Small intestine (tissue), 16 donors: ENCODE results near the gene FAM204A. TPM values are rescaled to one million over a fixed set of nuclear protein-coding genes. Genes with fewer than 3 reads are reported as not detected.

Source experiments
- DNase-seq, 2 donors: peaks; one replicate each; pipeline versions ENCODE4 v3.0.0 to v3.0.0-alpha.2; 2013
- FAIRE-seq: peaks from 2 replicates; lab custom pipeline; 2012; peaks lifted over from hg19 to GRCh38; lab: Jason Lieb, UNC
- H3K27ac ChIP-seq, 3 donors: one replicate each; pipeline ENCODE4 v1.5.1; 2013; ENCODE audit warnings: low read length in 2 of 3, mild to moderate bottlenecking in 2 of 3, control low read depth in 1 of 3, inconsistent platforms in 1 of 3, low read depth in 1 of 3, moderate library complexity in 1 of 3
- H3K27me3 ChIP-seq, 3 donors: one replicate each; pipeline ENCODE4 v1.6.1; 2013; ENCODE audit warnings: low read length in 3 of 3, inconsistent platforms in 1 of 3; ENCODE audit not compliant: control insufficient read depth in 3 of 3, insufficient read depth in 3 of 3
- H3K36me3 ChIP-seq, 3 donors: one replicate each; pipeline ENCODE4 v1.6.1; 2013; ENCODE audit warnings: low read length in 3 of 3, inconsistent platforms in 1 of 3, low read depth in 1 of 3, mild to moderate bottlenecking in 1 of 3, moderate library complexity in 1 of 3; ENCODE audit not compliant: control insufficient read depth in 3 of 3, insufficient read depth in 2 of 3
- H3K4me1 ChIP-seq, 3 donors: one replicate each; pipeline ENCODE4 v1.6.1; 2013; ENCODE audit warnings: low read length in 2 of 3, inconsistent platforms in 1 of 3, low read depth in 1 of 3, mild to moderate bottlenecking in 1 of 3, moderate library complexity in 1 of 3; ENCODE audit not compliant: control insufficient read depth in 3 of 3, insufficient read depth in 2 of 3
- H3K4me3 ChIP-seq, 3 donors: one replicate each; pipeline ENCODE4 v1.5.1; 2013; ENCODE audit warnings: low read length in 3 of 3, control low read depth in 1 of 3, inconsistent platforms in 1 of 3, low read depth in 1 of 3, mild to moderate bottlenecking in 1 of 3, moderate library complexity in 1 of 3
- H3K9me3 ChIP-seq, 2 donors: one replicate each; pipeline ENCODE4 v1.6.1; 2013; ENCODE audit warnings: low read depth in 1 of 2, low read length in 1 of 2; ENCODE audit not compliant: control insufficient read depth in 2 of 2, insufficient read depth in 1 of 2
- WGBS, 3 donors: extraction: QIAGEN DNeasy Blood & Tissue Kit; methylation state at CpG; one replicate each; pipeline ENCODE4 v1.1.7; 2013; 5-methylcytosine and 5-hydroxymethylcytosine counted together
- long read RNA-seq, 10 donors: transcript quantifications; one replicate each; lab custom pipeline, GENCODE V29; 2026
- polyA plus RNA-seq, 4 donors: library from polyadenylated mRNA; stranded (reverse) in 3 of 4; unstranded in 1 of 4; fragments of 200-250 nt in 3 of 4; fragments of 120-200 nt in 1 of 4; gene quantifications; one replicate each; pipeline versions ENCODE4 v1.2.1 to v1.2.3, GENCODE V29; 2013
- donor health status: healthy with polysubstance abuse.
- donor health status: control.
- donor health status: control.
- donor health status: Bipolar disorder and iron deficiency.
- donor health status: healthy.

Gene FAM204A
- polyA plus RNA-seq: 10 to 100 TPM; 32.9 to 54.0 (median 49.3) TPM
- long read RNA-seq, donor 1, full-length matches to known transcripts: 29 of 41 reads
- long read RNA-seq, donor 1, partial matches to known transcripts: 12 of 41 reads
- long read RNA-seq, donor 1, other reads (novel, unspliced or antisense): 0 of 41 reads
- long read RNA-seq, donor 2, full-length matches to known transcripts: 10 of 10 reads
- long read RNA-seq, donor 2, partial matches to known transcripts: 0 of 10 reads
- long read RNA-seq, donor 2, other reads (novel, unspliced or antisense): 0 of 10 reads
- long read RNA-seq, donor 3, full-length matches to known transcripts: 11 of 11 reads
- long read RNA-seq, donor 3, partial matches to known transcripts: 0 of 11 reads
- long read RNA-seq, donor 3, other reads (novel, unspliced or antisense): 0 of 11 reads
- long read RNA-seq, donor 4, partial matches to known transcripts: 0 of 1 reads
- long read RNA-seq, donor 4, other reads (novel, unspliced or antisense): 0 of 1 reads
- long read RNA-seq, donor 5, full-length matches to known transcripts: 4 of 4 reads
- long read RNA-seq, donor 5, partial matches to known transcripts: 0 of 4 reads
- long read RNA-seq, donor 5, other reads (novel, unspliced or antisense): 0 of 4 reads
- long read RNA-seq, donor 6, full-length matches to known transcripts: 7 of 7 reads
- long read RNA-seq, donor 6, partial matches to known transcripts: 0 of 7 reads
- long read RNA-seq, donor 6, other reads (novel, unspliced or antisense): 0 of 7 reads
- long read RNA-seq, donor 7: 0 reads
- long read RNA-seq, donor 8, full-length matches to known transcripts: 1 of 1 reads
- long read RNA-seq, donor 8, partial matches to known transcripts: 0 of 1 reads
- long read RNA-seq, donor 8, other reads (novel, unspliced or antisense): 0 of 1 reads
- long read RNA-seq, donor 9, full-length matches to known transcripts: 7 of 7 reads
- long read RNA-seq, donor 9, partial matches to known transcripts: 0 of 7 reads
- long read RNA-seq, donor 9, other reads (novel, unspliced or antisense): 0 of 7 reads
- long read RNA-seq, donor 10, full-length matches to known transcripts: 13 of 20 reads
- long read RNA-seq, donor 10, partial matches to known transcripts: 7 of 20 reads
- long read RNA-seq, donor 10, other reads (novel, unspliced or antisense): 0 of 20 reads

DNA sequence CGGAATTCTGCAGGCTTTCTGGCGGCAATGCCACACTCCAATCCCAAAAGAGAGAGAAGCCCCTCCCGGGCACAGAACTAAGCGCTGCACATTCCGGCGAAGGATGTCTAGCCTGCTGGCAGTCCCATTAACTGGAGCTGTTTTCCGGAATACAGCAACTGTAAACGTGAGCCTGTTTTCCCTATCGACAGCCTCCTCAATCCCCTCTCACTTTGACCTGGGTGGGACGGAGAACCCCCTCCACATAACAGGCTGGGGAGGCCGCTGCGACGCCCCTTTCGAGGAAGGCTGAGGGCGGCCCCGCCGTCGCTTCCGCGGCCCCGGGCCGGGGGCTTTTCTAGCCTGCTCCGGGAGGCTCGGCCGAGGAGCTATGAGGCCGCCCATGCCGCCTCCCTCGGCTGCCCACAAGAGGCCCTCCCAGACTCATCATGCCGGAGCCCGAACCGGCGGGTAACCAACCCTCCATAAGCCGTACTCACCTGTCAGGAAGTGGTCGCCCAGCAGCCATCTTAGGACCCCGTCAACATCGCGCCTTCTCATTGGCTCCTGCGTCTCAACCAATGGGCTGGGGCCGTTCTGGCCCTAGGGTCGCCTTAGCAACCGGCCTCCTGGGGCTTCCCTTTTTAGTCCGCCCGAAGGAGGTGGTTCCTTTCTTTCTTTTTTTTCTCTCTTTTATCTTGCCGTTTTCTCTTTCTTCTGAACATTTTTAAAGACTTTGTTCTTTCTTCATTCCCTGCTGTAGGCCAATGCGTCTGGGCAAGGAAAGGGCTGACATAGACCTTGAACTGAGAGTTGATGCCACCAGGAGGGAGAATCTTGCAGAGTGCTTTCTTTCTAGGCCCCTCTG is at the start of gene FAM204A:
Gene FAM204A, minus strand, starts transcription at position 534 of the 847 bp plus-strand sequence. CDS start 5,909 bp downstream, outside the sequence.
- Histone ChIP-seq H3K9me3 (no peaks in the 10 kb centered on the region), H3K27ac (peak within 1 kb of the TSS; percentile 28 to 80 (median 79)), H3K4me3 (peak within 1 kb of the TSS; percentile 66 to 99 (median 69)), H3K36me3 (no peaks in the 10 kb centered on the region), H3K27me3 (no peaks in the 10 kb centered on the region), H3K4me1 (peaks cover 0 to 8% (median 3%) of the 10 kb centered on the region in 3 donors)
- WGBS, 3 donors: 0% methylated on average over 44 to 45 of the region's 45 CpGs
- peak; percentile 19 for FAIRE-seq
- DNase-seq: peak; percentile 94 to 98

DNA sequence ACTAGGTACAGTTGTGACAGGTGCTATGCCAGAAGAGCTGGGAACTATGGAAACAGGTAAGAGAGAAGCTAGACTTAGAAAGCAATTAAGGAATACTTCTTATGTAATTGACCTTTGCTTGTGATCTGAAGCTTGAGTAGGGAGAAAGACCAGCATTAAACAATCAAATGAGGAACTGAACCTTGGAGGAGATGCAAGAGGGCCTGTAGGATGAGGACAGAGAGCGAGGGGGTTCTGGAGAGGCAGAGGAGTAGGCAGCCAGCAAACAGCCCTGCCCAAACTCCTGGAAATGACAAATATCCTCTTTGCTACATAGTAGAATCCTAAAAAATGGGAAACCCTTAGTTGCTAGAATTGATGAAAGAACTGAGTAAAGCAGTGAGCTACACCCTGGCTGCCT is 41.6 kb upstream of the FAM204A start:
- WGBS, 3 donors: 81 to 91% (median 88%) methylated on average over 1 of the region's 1 CpG
- no peak for FAIRE-seq
- Histone ChIP-seq H3K4me3 (no peak overlapping the region), H3K9me3 (peaks cover 0 to 5% of the 10 kb centered on the region in 2 donors), H3K4me1 (no peaks in the 10 kb centered on the region), H3K27me3 (peaks cover 0 to 3% (median 0%) of the 10 kb centered on the region in 3 donors), H3K27ac (no peak overlapping the region), H3K36me3 (no peaks in the 10 kb centered on the region)
- no peak for DNase-seq

DNA sequence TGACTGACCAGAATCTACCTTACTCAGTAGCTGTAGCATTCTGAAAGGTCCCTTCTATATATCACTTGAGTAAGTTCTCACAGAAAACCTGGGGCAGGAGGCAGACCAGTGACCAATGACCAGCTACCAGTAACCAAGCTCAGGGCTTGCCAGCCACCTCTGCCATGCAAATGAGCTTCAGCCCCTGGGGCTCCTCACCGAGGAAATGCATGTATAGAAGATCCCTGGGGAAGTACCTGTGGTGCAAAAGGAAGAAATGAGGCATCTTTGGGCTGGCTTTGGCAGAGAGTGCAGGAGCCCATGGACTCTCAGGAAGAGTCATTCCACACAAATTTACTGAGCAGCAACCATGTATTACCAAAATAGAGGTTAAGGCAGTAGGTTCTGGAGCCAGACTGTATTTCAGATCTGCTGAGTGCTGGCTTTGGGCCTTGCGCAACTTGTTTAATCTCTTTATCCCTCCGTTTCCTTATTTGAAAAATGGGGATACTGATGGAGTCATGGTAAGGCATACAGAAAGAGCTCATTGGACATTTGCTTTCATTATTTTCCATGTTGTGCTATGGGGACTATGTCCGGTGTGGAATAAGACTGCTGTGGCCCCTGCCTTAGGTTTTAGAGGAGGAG is 41.1 kb upstream of the FAM204A start:
- Histone ChIP-seq H3K27me3 (peaks cover 0 to 3% (median 0%) of the 10 kb centered on the region in 3 donors), H3K4me1 (no peaks in the 10 kb centered on the region), H3K36me3 (no peaks in the 10 kb centered on the region), H3K4me3 (no peak overlapping the region), H3K9me3 (peaks cover 0 to 1% of the 10 kb centered on the region in 2 donors), H3K27ac (no peak overlapping the region)
- FAIRE-seq (no peak), DNase-seq (no peak)
- 72 to 79% (median 78%) methylated on average over 4 of the region's 4 CpGs for WGBS, 3 donors

DNA sequence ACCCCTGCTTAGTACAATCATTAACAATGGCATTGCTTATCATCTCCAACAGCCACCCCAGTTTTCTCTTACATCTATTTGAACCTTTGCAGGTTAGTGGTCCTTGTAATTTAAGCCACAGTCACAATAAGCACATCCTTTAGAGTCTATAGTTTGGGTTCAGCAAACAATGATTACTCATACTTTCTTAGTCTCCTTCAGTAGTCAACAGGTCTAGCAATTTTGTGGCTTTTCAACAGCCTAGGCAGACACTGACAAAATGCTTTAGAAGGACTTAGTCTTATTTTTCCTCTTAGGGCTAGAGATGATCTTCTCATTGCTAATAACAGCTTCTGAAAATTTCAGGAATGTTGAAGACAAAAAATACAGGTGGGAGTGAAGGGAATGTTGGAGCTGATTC is 32.3 kb upstream of the FAM204A start:
- no peaks in the 10 kb centered on the region for H3K36me3 ChIP-seq
- H3K27me3 ChIP-seq: peaks cover 0 to 5% (median 3%) of the 10 kb centered on the region in 3 donors
- FAIRE-seq (no peak), DNase-seq (no peak)
- no peaks in the 10 kb centered on the region for H3K4me1 ChIP-seq
- no peak overlapping the region for H3K4me3 ChIP-seq
- H3K9me3 ChIP-seq: no peaks in the 10 kb centered on the region
- no peak overlapping the region for H3K27ac ChIP-seq

DNA sequence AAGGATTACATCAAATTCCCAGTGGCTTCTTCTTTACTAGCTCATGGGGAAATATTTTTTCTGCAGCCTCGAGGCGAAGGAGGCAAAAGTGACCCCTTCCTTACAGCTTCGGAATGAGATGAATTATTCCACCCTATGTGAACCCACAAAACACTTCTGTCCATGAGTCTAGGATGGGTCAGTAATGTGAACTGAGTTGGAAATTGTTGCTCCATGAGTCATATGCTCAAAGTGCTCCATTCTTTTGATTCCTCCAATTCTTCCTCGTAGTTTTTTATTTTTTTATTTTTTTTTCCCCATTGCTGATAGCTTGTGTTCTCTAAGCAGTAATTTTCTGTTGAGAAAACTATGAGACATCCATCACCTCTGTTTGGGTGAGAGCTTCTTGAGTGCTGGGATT is 31.7 kb upstream of the FAM204A start:
- Histone ChIP-seq H3K36me3 (no peaks in the 10 kb centered on the region), H3K27ac (no peak overlapping the region), H3K27me3 (peaks cover 0 to 3% (median 2%) of the 10 kb centered on the region in 3 donors), H3K4me3 (no peak overlapping the region), H3K9me3 (no peaks in the 10 kb centered on the region), H3K4me1 (no peaks in the 10 kb centered on the region)
- 57 to 66% (median 63%) methylated on average over 4 of the region's 4 CpGs for WGBS, 3 donors
- FAIRE-seq: no peak
- DNase-seq: no peak

DNA sequence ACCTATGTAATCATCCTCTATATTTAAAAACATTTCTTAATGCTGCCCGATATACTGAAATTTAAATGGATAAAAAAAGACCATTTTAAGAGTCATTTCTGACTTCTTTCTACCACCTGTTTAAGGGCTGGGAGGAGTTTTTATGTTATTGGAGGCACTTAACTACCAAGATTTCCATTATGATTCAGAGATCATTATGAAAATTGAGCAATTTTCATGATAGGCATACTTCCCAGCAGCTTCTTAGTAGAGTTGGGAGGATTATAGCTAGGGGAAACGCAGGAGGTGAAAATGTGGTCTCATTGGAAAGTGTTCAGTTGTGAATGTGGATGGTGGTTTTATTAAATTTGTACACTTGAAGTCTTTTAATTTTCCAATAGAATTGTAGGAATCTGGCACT is 28.4 kb upstream of the FAM204A start:
- 92 to 95% (median 93%) methylated on average over 2 of the region's 2 CpGs for WGBS, 3 donors
- no peak for FAIRE-seq
- H3K9me3 ChIP-seq: peaks cover 0 to 1% of the 10 kb centered on the region in 2 donors

DNA sequence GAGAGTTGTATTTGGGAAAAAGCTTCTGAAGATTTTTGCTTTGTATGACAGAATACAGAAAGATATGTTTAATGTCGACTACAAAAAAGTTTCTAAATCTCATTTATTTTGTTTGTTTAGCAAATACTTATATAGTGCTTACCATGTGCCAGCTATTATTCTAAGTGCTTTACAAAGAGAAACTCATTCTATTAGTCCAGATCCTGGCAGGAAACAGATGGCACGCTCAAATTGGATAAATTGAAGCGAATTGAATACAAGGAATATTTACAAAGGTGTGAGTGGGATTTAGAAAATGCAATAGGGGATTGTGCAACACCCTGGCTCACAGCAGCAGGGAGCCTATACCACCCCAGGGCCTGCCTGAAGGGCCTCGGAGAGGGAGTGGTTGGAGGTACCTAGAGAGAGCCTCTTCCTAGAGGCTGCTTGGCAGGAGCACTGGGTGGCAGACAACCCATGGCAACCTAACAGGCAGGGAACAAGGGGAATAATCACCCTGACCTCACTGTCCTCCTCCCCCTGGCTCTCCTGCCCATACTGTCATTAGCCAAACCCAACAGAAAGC is 27.6 kb upstream of the FAM204A start:
- WGBS, 3 donors: 67 to 73% (median 72%) methylated on average over 4 of the region's 4 CpGs
- DNase-seq (no peak), FAIRE-seq (no peak)
- Histone ChIP-seq H3K27me3 (peaks cover 0 to 3% (median 2%) of the 10 kb centered on the region in 3 donors), H3K4me1 (no peaks in the 10 kb centered on the region), H3K9me3 (peaks cover 0 to 5% of the 10 kb centered on the region in 2 donors), H3K4me3 (no peak overlapping the region), H3K27ac (no peak overlapping the region), H3K36me3 (no peaks in the 10 kb centered on the region)

More for the DNA sequence above, 28.4 kb upstream of the FAM204A start:
- H3K4me1 ChIP-seq: no peaks in the 10 kb centered on the region
- no peak overlapping the region for H3K27ac ChIP-seq
- H3K4me3 ChIP-seq: no peak overlapping the region
- no peaks in the 10 kb centered on the region for H3K36me3 ChIP-seq
- H3K27me3 ChIP-seq: peaks cover 0 to 3% (median 2%) of the 10 kb centered on the region in 3 donors
- DNase-seq: no peak
